Stimulated activated CD8-positive, alpha-beta memory T cell treated with anti-CD3 and anti-CD28 coated beads, Interleukin-7, amount 100 ng/mL, for 24 hours (primary cell): ENCODE data around the gene CBS.
"Not testable (repeated sequence)": the region's sequence is repeated elsewhere in the genome, so short reads cannot be mapped to it uniquely, and the experiment has no call there.

Source experiments
- DNase-seq: peaks from one replicate; pipeline ENCODE4 v3.0.0-alpha.2; 2020; ENCODE audit warnings: low read depth

CBS gene

DNA sequence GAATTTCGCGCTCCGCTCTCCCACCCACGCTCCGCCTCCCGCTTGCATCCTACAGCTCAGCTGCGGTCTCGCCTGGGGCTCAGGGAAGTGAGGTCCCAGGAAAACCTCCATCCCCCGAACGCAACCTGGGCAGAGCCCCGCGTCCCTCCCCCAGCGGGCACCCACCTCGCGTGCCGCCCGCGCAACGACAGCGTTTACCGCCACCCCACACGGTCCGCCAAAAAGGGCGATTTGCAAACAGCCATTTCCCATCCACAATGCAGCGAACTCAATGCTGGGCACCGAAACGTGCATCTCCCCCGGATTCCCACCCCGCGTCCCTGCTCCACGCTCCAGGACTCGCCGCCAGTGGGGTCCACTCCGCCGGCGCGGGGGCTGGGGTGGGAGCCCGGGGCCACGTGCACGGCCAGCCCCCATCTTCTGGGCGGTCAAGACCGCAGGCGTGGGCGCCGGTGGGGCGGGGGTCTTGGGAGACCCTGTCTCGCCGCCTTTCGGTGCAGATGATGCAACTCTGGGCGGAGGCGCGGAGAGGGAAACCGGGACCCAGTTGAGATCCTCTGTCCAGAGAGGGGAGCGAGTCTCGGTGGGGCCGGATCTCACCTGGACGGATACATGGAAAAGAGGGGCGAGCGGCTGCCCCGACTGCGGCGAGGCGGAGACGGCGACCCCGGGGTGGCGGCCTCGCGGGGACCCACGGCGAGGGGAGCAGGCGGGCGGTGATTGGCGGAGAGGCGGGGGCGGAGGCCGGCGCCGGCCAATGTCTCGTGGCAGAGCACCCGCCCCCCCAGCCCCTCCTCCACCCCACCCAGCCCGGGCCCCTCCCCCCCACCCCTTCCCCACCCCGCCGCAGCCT lies at the start of gene CBS:
TSS of gene CBS (minus strand) at position 666 of the 853 bp plus-strand sequence. CDS start 3,642 bp downstream, outside the sequence.
- not testable (repeated sequence) for DNase-seq

DNA sequence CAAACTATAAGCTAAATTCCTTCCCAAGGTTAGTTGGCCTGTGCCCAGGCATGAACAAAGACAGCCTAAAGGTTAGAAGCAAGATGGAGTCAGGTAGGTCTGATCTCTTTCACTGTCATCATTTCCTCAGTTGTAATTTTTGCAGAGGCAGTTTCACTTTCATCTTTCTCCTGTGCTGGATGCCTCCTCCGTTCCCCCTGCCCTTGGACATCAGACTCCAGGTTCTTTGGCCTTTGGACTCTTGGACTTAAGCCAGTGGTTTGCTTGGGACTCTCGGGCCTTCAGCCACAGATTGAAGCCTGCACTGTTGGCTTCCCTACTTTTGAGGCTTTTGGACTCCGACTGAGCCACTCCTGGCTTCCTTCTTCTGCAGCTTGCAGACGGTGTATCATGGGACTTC lies 40.3 kb upstream of the CBS start:
- not testable (repeated sequence) for DNase-seq

DNA sequence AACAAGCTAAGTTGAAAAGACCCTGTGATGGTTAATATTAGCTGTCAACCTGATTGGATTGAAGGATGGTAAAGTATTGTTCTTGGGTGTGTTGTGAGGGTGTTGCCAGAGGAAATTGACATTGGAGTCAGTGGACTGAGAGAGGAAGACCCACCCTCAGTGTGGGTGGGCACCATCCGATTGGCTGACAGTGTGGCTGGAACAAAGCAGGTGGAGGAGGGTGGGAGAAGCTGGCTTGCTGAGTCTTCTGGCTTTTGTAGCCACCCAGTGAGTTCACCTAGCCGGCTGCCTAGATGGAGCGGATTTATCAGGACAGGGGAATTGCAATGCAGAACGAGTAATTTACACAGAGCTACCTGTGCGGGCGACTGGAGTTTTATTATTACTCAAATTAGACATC lies 38.8 kb upstream of the CBS start:
- DNase-seq = not testable (repeated sequence)

DNA sequence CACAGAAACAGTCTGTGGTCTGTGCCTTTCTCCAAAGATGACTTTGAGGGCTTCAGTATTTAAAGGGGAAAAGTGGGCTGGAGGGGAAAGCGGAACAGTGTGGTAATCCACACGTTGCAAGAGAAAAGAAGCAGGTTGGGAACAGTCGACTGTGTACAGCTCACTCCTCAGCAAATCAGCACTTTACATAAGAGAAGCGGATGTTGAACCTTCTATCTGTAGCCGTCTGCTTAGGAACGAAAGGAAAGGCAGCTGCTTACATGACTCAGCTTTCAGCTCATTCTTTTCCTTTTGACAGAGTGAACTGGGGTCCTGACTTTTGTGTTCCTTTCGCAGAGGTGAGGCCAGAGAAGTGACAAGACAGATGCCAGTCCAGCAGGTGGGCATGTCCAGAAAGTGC lies 33.4 kb upstream of the CBS start:
- DNase-seq = not testable (repeated sequence)

DNA sequence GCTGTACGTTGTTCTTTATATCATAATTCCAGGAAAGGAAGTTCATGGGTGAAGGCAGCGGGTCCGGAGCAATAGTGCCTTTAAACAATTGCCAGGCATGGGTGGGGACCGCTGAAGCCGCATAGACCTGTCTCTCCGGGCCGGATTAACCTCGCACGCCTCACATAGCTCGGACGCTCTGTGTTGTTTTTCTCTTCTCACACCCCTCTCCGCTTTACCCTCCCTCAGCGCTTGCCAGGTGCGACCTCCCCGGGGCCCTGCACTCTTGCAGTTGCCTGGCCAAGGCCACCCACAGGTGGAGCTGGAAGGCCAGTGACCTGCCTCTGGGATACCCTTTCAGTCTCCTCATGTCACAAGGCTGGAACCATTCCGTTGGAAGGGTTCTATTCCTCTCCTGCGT lies 32.5 kb upstream of the CBS start:
- not testable (repeated sequence) for DNase-seq

DNA sequence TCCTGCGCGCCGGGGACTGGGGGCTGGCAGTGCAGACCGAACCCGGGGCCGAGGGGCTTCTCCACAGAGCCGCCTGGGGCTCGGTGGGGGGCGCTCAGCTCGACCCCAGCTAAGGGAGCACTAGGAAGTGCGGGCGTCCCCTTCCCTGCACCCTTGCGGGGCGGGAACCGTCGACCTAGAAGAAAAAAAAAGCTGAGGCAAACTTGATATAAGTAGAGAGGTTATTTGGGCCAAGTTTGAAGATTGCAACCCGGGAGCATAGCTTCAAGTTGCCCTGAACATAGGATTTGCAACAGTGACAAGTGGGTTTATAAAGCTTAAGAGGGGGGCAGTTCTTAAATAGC lies 32.1 kb upstream of the CBS start:
- not testable (repeated sequence) for DNase-seq

DNA sequence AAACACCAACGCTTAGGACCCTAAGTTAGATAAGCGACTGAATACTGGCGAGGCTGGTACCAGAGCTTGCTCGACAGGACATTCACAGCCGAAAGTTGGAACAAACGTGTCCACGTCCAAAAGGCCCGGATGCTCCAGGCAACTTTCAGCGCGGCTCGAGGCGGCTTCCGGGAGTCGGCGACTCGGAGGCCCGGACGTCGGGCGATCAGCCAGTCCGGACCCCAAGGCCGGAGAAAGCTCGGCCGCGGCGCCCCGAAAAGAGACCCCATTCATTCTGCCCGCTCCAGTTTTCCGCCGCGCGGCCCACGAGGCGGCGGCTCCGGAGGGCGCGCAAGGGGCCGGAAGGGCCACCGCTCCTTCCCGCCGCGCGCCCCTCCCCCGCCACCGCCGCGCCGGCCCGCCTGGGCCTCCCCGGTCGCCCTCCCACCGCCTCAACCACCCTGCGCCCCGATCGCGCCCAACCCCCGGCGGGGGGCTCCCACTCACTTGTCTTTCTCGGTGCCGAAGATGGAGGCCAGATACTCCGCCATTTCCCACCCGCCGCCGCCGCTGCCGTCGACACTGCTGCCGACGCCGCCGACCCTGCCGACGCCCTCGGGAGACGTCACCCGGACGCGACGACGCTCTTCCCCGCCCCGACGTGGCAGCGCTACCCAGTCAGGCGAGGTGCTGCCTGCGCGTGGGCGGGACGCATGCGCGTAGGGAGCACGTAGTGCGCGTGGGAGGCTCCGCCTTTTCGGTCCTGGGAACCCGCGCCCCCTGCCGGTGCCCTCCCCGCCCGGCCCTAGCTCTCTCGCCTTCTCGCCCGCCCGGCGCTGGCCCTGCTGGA lies 31.5 kb upstream of the CBS start, which contains the start of gene U2AF1:
TSS of gene U2AF1 (minus strand) at position 606 of the 829 bp plus-strand sequence. CDS start at position 530, 76 bp downstream.
- DNase-seq = peak; percentile 34

DNA sequence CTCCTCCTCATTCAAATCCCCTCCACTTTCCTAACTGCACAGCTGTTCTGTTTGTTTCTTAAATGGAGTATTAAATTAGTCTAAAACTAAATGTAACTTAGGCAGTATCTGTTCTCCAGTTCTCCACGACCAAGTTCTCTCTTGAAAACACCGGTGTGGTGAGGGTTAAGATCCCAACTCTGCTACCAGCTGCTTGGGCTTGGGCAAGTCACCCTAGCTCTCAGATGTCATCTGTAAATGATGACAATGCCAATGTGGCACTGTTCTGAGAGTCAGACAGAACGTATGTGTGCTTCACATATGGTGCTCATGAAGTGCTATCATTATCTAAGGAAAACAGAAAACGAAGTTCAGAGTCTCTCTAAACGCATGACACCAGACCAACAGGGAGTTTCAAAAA lies 29.0 kb upstream of the CBS start:
- DNase-seq = not testable (repeated sequence)

DNA sequence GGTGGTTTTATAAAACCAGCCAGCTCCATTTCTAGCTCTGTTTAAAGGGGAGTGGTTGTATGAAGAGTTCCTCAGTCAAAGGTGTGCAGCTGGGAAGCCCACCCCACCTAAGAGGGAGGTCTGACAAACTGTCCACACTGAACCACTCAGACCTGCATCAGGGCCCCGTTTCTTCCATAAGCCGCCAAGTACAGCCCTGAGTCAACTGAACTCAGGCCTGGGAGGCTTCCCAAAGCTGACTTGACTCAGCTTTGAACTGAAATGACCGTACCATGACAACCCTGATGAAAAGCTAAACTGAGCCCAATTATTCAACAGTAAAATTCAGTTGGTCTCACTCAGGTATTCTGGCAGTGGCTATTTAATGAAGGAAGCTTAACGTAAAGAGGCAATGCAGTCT lies 26.6 kb upstream of the CBS start:
- not testable (repeated sequence) for DNase-seq

DNA sequence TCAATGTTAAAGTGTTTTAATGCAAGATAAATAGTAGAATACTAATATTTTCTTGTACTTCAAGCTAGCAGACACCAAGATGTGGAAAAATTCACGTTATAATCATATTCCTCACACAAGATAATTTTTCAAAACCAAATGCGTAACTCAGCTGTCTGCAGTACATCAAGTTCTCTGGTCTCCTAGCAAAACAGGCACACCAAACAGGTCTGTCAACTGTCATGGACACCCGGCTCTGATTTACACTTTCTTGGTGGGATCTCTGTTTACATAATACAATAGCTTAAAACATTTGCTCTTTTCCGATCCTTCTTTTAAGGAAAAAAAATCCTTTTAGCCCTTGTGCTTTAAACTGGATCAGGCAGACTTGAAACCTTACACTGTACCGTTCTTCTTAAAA lies 26.0 kb upstream of the CBS start:
- DNase-seq = not testable (repeated sequence)

DNA sequence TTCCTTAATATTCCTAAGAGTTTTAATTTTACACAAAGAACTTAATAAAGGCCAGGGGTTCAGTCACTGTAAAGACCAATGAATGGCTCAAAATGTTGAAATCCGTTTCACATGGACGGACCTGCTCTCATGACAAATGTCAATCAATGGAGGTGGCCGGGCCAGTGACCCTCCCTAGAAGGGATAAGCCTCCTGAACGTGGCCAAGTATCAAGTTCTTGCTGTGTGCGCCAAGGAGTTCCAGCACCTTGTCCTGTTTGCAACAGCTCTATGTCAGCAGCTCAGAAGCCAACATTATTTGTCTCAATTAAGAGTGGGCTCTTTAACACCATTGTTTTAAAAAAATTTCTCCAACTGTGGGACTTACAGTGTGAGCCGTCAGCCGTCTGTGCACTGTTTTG lies 25.4 kb upstream of the CBS start:
- DNase-seq = not testable (repeated sequence)

DNA sequence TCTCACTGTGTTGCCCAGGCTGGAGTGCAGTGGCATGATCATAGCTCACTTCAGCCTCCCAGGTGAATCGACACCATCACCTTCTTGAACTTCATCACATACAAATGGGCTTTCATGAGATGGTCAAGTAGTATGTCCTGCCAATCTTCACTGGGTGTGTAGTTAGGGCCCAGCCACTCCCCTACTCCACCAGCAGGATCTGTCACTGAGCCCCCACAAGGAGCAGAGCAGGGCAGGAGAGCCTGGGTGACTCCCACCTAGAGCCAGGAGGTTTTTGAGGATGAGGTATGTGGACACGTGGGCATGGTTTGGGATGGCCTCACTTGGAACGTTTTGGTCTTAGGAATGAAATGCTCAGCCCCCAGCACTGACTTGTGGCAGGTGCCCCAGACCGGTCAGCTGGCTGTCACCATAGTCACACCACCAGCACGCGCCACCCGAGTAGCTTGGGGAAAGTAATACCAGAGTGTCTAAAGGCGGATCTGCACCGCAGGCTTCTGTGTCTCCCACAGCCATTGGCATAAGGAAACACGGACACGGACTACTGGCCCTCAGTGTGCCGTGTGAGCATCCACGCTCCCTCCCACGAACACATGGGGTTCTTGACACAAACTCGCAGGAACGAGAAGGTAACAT lies 16.5 kb upstream of the CBS start:
- not testable (repeated sequence) for DNase-seq

DNA sequence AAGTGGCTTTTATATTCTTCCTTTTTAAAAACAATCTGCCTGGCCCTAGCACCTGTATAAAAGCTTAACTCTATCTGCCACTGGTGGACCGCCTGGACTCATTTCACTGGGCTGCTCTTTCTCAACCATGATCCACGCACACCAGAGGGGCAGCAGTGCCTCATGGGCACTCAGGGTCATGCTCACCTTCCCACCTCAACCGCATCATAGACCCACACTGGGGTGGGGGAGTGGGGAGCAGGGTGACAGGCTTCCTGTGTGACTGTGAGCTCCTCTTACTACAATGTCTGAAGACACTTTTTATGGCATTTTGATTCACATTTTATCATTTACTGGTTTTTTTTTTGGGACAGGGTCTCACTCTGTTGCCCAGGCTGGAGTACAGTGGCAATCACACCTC lies 15.3 kb upstream of the CBS start:
- not testable (repeated sequence) for DNase-seq

DNA sequence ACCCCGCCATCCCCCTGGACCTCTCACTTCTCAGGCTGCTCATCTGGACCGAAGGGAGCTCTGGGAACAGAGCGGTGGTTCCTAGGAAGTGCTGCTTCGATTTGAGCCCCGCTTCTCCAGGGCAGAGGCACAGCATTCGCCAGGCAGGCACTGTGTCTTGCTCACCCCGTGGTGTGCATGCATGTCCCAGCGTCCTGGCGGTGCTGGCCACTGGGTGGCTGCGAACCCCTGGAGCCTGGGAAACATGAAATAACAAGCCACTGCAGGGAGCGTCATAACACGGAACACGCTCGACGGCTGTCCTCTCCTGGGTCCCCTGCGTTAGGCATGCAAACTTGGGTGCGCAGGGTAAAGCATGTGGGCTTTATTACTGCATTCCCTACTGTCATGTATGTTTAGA lies 13.8 kb upstream of the CBS start:
- not testable (repeated sequence) for DNase-seq

DNA sequence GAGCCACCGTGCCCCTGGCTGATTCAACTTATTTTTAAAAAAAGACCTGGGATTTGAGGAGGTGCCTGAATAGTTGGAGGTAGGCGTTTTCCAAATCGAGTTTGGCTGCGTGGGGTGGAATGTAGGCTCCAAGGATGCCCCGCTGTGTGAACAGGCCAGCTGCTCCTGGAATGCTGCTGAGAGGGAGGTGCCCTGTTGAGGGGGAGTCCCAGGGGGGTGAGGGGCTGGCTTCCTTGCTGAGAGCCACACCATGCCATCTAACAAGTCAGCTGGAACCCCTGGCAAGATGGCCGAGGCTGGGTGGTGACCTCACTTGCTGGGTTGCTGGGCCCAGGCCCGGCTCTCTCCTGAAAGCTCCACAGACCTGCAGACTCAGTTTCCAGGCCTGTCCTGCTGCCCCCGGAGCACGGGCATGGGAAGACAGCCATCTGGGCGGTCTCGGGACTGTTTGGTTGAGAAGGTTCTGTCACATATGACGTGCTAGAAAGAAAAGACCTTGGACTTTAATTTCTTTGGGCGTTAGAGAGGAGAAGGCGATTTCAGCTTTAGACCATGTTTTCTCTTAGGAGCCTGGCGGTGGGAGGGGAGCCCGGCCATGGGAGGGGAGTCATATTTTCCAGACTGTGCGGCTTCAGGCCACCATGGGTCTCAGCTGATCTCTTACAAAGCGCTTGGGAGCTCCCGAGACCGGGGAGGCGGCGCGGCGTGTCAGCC lies 7.1 kb upstream of the CBS start:
- not testable (repeated sequence) for DNase-seq

DNA sequence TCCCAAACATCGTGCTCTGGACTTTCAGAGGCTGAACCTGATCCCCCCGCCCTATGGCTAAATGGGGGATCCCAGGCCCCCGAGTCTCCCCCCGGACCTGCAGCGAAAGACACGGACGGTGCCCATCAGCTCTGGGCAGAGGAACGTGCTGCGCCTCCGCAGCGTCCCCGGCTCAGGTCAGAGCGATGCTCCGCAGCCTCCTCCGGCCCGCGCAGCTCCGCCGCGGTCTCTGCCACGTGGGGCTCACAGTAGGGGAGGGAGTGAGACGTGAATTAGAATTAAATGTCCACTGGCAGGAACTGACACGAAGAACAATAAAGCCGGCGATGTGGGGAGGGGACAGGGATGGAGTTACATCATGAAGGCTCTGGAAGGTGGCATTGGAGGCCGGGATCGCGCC lies 1.0 kb upstream of the CBS start:
- not testable (repeated sequence) for DNase-seq

DNA sequence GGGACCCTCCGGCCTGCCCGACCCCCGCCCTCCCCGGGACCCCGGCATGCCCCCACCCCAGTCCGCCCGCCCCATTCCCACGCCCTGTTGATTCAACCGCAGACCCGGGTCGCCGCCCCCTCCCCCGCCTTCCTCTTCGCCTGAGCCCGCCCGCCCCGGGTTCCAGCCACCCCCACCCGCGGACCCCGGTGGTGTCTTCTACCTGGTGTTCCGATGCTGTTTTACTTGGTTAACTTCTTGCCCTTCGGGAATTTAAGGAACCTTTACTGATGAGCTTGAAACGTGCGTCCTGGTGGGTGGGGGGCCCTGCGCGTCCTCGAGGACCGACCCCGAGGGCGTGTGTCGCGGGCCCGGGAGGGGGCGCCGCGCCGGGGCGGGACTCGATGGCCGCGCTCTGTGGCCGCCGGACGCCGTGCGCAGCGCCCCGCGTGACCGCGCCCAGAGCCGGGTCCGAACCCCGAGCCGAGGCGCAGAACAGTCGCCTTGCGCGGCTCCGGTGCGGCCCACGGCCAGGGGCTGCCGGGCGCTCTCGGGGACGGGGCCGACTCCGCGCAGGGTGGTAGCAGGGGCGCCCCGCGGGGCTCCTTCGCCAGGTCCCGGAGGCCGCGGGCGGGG lies 495 bp upstream of the CBS start:
- not testable (repeated sequence) for DNase-seq

DNA sequence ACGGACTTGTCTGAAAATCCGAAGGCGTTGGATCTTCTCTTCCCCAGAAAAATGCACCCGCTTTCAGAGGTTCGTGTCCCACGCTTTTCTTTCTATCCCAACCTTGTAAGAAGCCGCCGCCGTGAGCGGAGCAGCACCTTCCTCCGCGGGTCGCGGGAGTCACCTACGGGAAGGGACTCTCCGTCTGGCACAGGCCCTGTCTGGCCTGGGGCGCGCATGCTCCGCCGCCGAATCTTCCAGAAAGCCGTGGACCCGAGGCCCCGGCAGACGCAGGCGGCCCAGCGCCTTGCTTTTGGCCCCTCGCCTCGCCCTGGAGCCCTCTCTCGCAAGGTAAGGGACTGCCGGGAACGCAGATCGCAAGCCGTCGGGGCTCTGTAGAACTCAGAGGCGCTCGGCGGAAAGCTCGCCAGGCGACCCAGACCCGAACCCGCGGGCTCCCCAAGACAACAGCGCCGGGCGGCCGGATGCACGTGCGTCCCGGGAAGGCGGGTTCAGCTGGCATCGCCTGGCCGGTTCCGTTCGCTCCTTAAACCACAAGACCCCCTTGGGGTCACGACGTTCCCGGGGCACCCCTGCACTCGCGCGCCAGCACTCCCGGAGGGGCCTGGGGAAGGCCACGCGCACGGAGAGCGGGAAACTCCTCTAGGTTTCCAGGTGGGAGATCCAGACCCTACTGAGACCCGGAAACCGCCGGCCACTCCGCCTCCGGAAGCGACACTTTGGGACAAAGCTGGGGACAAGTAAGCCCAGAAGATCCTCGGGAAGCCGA lies 1.1 kb downstream of the CBS start:
- DNase-seq = not testable (repeated sequence)

DNA sequence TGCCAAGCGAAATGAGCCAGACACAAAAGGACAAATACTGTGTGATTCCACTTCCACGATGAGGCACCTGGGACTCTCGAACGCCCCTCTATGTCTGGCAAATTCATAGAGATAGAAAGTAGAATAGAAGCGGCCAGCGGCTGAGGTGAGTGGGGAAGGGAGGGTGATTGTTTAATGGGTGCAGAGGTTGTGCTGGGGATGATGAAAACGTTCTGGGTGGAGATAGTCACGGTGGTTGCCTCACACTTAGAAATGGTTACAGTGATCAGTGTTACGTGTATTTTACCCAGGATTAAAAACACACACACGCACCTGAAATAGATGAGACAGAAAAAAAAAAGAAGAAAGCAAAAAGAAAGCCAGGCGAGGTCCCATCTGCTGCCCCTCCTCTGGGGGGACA lies 2.9 kb downstream of the CBS start:
- DNase-seq = not testable (repeated sequence)

DNA sequence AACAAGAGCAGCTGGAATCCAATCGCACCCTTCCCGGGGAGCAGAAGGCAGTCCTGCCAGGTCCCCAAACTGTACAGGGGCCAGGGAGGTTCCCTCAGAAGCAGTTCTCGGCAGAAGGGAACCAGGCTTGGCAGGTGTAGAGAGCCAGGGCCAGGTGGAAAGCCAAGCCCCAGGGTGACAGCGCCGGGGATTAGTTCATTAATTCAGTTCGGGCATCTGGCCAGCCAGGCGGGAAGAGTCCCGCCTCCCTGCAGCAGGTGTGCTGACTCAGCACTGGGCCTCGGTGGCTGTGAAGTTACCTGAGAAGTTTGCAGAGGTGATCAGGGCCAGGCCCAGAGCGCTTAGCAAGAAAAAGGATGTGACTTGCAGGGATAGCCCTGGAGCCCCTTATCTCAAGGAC lies 6.0 kb downstream of the CBS start:
- not testable (repeated sequence) for DNase-seq
